Activated T-cell treated with anti-CD3 and anti-CD28 coated beads, Interleukin-2, amount 50 U/mL, for 24 hours (primary cell): ENCODE data around the gene ZFP14.
"Not testable (repeated sequence)": the region's sequence is repeated elsewhere in the genome, so short reads cannot be mapped to it uniquely, and the experiment has no call there.

Source experiments
- DNase-seq: peaks from one replicate; pipeline ENCODE4 v3.0.0-alpha.2; 2020
- H3K27ac Mint-ChIP-seq: 2 replicates; pipeline ENCODE4 v1.8.0; 2020; ENCODE audit warnings: mild to moderate bottlenecking, mixed read lengths
- H3K27me3 Mint-ChIP-seq: 2 replicates; pipeline ENCODE4 v1.8.0; 2020; ENCODE audit warnings: mixed read lengths
- H3K36me3 Mint-ChIP-seq: 2 replicates; pipeline ENCODE4 v1.8.0; 2020; ENCODE audit warnings: low read depth, mixed read lengths
- H3K4me1 Mint-ChIP-seq: 2 replicates; pipeline ENCODE4 v1.8.0; 2020; ENCODE audit warnings: low read depth, mixed read lengths
- H3K4me3 Mint-ChIP-seq: 2 replicates; pipeline ENCODE4 v1.8.0; 2020; ENCODE audit warnings: mild to moderate bottlenecking, moderate library complexity, mixed read lengths
- H3K9me3 Mint-ChIP-seq: 2 replicates; pipeline ENCODE4 v1.8.0; 2020; ENCODE audit warnings: mixed read lengths

ZFP14 gene

GRCh38 chr19:36309309-36309708, 69.7 kb downstream of the ZFP14 start:
- H3K9me3 Mint-ChIP-seq, DNase-seq, H3K27me3 Mint-ChIP-seq, H3K36me3 Mint-ChIP-seq, H3K27ac Mint-ChIP-seq, H3K4me3 Mint-ChIP-seq, H3K4me1 Mint-ChIP-seq: not testable (repeated sequence)

GRCh38 chr19:36292317-36292716, 86.7 kb downstream of the ZFP14 start:
- not testable (repeated sequence) for H3K27ac Mint-ChIP-seq, H3K4me3 Mint-ChIP-seq, H3K4me1 Mint-ChIP-seq, DNase-seq, H3K27me3 Mint-ChIP-seq, H3K9me3 Mint-ChIP-seq, H3K36me3 Mint-ChIP-seq
